T-helper 2 cell treated with Interferon-gamma antibody and Interleukin-4, amounts not matched to agents 5 μg/mL and 100 μg/mL, for 36 hours (primary cell): ENCODE measurements around the gene DGUOK.
"Not testable (repeated sequence)": the region's sequence is repeated elsewhere in the genome, so short reads cannot be mapped to it uniquely, and the experiment has no call there.

Experiments used
- DNase-seq: peaks from one replicate; pipeline ENCODE4 v3.0.0; 2021; ENCODE audit warnings: low spot score
- H3K27ac Mint-ChIP-seq: one replicate; pipeline ENCODE4 v1.8.0; 2021; ENCODE audit warnings: mild to moderate bottlenecking, mixed read lengths
- H3K27me3 Mint-ChIP-seq: one replicate; pipeline ENCODE4 v1.8.0; 2021; ENCODE audit warnings: low read depth, mixed read lengths
- H3K36me3 Mint-ChIP-seq: one replicate; pipeline ENCODE4 v1.8.0; 2021; ENCODE audit warnings: low read depth, mixed read lengths
- H3K4me1 Mint-ChIP-seq: one replicate; pipeline ENCODE4 v1.8.0; 2021; ENCODE audit warnings: low read depth, mixed read lengths
- H3K4me3 Mint-ChIP-seq: one replicate; pipeline ENCODE4 v1.8.0; 2022; ENCODE audit warnings: mild to moderate bottlenecking, moderate library complexity, mixed read lengths
- H3K9me3 Mint-ChIP-seq: one replicate; pipeline ENCODE4 v1.8.0; 2021; ENCODE audit warnings: mixed read lengths

The DGUOK gene

DNA sequence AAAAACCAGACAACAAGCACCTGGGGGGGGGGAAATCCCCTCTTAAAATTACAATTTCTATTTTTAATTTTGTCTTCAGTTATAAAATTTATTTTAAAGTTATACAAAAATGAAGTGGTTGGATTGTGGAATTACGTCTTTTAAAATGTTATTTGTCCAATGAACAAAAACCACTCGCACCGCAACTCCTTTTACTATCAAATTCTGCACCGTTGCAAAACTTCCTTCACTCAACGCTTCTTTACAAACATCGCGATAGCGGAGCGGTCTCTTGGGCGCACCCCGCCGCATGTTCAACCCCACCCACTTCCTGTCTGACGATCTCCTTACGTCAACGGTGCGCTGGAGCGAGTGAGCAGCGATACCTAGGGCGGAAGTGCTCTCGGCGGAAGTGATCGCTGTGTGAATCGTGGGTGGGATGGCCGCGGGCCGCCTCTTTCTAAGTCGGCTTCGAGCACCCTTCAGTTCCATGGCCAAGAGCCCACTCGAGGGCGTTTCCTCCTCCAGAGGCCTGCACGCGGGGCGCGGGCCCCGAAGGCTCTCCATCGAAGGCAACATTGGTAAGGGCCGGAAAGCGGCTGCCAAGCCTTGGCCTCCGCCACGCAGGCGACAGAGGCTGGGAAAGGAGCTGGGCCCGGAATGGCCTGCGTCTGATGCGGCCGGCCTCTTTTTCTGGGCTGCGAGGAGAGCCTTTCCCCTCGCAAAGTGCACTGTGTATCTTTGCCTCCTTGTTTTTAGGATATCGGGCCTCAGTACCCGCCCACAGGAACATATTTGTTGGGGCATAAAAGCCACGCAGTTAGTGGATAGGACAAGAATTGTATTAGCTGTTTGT lies at the start of gene DGUOK:
Gene DGUOK (plus strand): TSS at position 388 of the 835 bp plus-strand sequence. CDS start 31 bp downstream, at position 419.
- Mint-ChIP-seq H3K4me1 (peaks cover 51% of the 10 kb centered on the region), H3K4me3 (peak within 1 kb of the TSS; percentile 94), H3K27ac (peak within 1 kb of the TSS; percentile 97), H3K36me3 (peaks cover 20% of the 10 kb centered on the region), H3K9me3 (no peaks in the 10 kb centered on the region), H3K27me3 (no peaks in the 10 kb centered on the region)
- DNase-seq, result peak; percentile 98

DNA sequence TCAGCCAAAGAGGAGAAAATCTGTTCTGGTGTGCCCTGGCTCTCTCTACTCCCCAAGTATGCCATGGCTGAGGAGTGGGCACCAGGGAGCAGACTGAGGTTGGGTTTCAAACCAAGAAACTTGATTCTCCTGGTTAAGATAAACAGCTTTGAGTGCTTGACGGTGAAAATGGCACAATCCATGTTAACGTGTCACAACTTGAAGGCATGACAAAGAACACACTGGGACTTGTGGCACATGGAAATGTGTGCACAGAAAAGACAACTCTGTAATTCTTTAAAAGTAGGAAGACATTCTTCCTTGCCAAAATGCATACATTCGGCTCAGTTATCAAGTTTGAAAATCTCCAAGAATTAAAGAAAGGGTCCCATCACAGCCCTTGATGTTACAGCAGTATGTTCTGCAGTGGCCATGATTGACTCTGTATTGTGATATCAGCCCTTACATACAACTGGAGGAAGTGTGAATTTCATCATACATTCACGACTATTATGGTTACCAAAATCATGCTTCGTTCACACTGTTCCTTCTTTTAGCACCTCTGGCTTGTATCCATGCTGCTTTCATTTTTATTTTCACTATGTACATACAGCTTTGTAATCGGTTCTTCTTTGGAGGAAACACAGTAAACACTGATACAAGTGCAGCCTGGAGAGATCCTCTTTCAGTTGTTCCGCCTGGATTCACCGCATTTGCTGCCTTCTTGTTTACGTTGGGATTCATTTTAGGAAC lies 49.4 kb upstream of the DGUOK start:
- DNase-seq, result no peak
- Mint-ChIP-seq H3K27me3 (peaks cover 2% of the 10 kb centered on the region), H3K27ac (no peak overlapping the region), H3K36me3 (peaks cover 3% of the 10 kb centered on the region), H3K4me1 (peaks cover 13% of the 10 kb centered on the region), H3K4me3 (no peak overlapping the region), H3K9me3 (no peaks in the 10 kb centered on the region)

DNA sequence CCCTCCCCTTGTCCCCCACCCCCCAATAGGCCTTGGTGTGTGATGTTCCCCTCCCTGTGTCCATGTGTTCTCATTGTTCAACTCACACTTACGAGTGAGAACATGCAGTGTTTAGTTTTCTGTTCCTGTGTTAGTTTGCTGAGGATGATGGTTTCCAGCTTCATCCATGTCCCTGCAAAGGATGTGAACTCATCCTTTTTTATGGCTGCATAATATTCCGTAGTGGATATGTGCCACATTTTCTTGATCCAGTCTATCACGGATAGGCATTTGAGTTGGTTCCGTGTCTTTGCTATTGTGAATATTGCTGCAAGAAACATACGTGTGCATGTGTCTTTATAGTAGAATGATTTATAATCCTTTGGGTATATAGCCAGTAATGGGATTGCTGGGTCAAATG lies 48.7 kb upstream of the DGUOK start:
- not testable (repeated sequence) for H3K4me3 Mint-ChIP-seq, H3K36me3 Mint-ChIP-seq

DNA sequence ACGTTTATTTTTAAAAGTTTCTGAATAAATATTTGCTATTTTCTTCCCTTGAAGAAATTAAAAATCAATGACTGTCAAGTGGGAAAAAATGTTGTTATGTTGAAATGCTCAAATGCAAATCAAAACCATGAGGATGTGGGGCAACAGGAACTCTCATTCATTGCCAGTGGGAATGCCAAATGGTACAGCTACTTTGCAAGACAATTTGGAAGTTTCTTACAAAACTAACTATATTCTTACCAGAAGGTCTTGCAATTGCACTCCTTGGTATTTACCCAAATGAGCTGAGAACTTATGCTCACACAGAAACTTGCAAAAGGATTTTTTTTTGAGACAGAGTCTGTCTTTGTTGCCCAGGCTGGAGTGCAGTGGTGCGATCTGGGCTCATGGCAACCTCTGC lies 41.3 kb upstream of the DGUOK start:
- no peak for DNase-seq
- no peaks in the 10 kb centered on the region for H3K36me3 Mint-ChIP-seq
- no peaks in the 10 kb centered on the region for H3K9me3 Mint-ChIP-seq
- no peak overlapping the region for H3K27ac Mint-ChIP-seq
- no peak overlapping the region for H3K4me3 Mint-ChIP-seq
- H3K27me3 Mint-ChIP-seq, result peaks cover 2% of the 10 kb centered on the region
- H3K4me1 Mint-ChIP-seq, result peaks cover 13% of the 10 kb centered on the region

More for the DNA sequence above, 48.7 kb upstream of the DGUOK start:
- not testable (repeated sequence) for DNase-seq, H3K27me3 Mint-ChIP-seq, H3K27ac Mint-ChIP-seq, H3K9me3 Mint-ChIP-seq
- H3K4me1 Mint-ChIP-seq, result peaks cover 13% of the 10 kb centered on the region

DNA sequence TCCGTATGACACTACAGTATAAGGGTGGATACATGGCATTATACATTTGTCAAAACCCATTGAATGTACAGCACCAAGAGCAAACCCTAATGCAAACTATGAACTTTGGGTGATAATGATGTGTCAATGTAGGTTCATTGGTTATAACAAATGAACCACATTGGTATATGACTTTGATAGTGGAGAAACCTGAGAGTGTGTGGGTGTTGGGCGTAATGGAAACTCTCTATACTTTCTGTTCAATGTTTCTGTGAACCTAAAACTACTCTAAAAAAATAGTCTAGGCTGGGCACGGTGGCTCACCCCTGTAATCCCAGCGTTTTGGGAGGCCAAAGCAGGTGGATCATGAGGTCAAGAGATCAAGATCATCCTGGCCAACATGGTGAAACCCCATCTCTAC lies 40.3 kb upstream of the DGUOK start:
- Mint-ChIP-seq H3K27ac (no peak overlapping the region), H3K9me3 (no peaks in the 10 kb centered on the region), H3K36me3 (no peaks in the 10 kb centered on the region), H3K27me3 (peaks cover 2% of the 10 kb centered on the region), H3K4me1 (peaks cover 13% of the 10 kb centered on the region), H3K4me3 (no peak overlapping the region)
- peak; percentile 71 for DNase-seq

DNA sequence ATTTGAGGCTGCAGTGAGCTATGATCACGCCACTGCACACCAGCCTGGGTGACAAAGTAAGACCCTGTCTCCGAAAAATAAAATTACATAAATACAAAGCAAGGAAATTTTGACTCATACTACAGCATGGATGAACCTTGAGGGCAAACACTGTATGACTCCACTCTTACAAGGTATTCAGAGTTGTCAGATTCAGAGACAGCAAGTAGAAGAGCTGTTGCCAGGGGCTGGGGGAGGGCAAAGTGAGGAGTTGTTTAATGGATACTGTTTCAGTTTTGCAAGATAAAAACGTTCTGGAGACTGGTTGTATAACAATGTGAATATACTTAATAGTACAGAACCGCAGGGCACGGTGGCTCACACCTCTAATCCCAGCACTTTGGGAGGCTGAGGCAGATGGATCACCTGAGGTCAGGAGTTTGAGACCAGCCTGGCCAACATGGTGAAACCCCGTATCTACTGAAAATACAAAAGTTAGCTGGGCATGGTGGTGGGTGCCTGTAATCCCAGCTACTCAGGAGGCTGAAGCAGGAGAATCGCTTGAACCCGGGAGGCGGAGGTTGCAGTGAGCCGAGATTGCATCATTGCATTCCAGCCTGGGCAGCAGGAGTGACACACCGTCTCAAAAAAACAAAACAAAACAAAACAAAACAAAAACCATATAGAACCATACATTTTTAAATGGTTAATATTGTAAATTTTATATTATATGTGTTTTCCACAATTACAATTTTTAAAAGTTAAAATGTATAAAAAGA lies 38.9 kb upstream of the DGUOK start:
- not testable (repeated sequence) for H3K36me3 Mint-ChIP-seq, H3K27ac Mint-ChIP-seq, DNase-seq, H3K27me3 Mint-ChIP-seq, H3K9me3 Mint-ChIP-seq, H3K4me3 Mint-ChIP-seq
- peaks cover 13% of the 10 kb centered on the region for H3K4me1 Mint-ChIP-seq

DNA sequence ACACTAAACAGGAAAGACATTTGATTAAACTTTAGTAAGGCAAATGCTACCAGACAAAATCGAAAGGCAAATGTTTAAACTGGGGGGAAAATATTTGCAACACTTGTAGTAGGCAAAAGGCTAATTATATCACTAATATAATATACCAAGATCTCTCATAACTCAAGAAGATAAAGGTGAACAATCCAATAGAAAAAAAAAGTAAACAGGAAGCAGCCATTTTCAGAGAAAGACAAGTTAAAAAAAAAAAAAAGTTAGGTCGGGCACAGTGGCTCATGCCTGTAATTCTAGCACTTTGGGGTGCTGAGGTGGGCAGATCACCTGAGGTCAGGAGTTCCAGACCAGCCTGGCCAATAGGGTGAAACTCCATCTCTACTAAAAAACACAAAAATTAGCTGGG lies 38.3 kb upstream of the DGUOK start:
- Mint-ChIP-seq H3K4me3 (no peak overlapping the region), H3K27ac (peak overlapping the region; percentile 43), H3K36me3 (no peaks in the 10 kb centered on the region), H3K4me1 (peaks cover 13% of the 10 kb centered on the region), H3K9me3 (no peaks in the 10 kb centered on the region), H3K27me3 (peaks cover 1% of the 10 kb centered on the region)
- DNase-seq, result no peak

DNA sequence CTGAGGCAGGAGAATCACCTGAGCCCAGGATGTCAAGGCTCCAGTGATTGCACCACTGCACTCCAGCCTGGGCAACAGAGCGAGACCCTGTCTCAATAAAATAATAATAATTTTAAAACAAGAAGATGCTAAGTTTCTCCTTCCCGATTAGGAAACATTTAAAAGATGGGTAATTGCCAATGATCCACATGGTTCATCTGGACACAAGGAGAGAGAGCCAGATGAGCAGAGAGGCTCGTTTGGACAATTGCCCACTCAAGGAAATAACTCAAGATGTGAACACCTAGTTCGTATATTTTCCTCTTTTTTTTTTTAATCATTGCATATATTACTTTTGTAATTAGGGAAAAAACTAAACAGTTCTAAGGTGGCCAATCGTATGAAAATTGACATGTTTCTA lies 37.5 kb upstream of the DGUOK start:
- Mint-ChIP-seq H3K4me1 (peaks cover 18% of the 10 kb centered on the region), H3K27me3 (no peaks in the 10 kb centered on the region), H3K4me3 (no peak overlapping the region), H3K36me3 (no peaks in the 10 kb centered on the region), H3K9me3 (no peaks in the 10 kb centered on the region), H3K27ac (no peak overlapping the region)
- no peak for DNase-seq

DNA sequence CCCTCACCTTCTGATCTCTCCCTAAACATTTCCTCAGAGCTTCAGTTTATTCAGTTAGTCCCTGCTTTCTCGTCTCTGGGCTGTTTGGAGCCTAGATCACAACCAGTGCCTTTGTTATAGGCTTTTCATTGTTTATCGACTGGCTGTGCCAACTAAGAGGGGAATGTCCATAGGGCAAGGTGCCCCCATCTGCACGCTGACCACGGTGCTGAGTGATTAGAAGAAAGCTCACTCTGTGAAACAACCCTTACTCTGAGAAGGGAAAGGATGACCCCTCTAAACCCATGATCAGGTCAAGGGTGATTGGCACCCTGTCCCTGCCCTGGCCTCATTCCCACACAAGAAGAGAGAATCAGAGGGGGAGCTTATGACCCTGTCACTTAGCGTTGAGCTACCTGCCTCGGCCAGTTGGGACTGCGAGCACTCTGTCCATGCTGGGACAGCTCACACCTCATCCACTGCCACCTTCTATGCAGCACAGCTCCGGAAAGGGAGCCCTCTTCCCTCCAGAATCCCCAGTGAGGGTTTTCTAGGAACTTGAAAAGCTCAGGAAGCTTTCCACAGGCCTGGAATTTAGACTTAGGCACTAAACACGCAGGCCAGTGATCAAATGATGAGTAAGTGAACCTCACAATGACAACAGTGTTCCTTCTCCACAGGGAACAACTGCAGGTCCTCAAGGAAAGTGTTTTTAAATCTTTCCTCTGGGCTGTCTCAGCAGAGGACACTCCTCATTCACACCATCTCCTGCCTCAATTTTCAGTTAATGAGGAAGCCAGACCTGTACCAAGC lies 36.2 kb upstream of the DGUOK start:
- Mint-ChIP-seq H3K4me3 (no peak overlapping the region), H3K27ac (no peak overlapping the region)
- no peak for DNase-seq

DNA sequence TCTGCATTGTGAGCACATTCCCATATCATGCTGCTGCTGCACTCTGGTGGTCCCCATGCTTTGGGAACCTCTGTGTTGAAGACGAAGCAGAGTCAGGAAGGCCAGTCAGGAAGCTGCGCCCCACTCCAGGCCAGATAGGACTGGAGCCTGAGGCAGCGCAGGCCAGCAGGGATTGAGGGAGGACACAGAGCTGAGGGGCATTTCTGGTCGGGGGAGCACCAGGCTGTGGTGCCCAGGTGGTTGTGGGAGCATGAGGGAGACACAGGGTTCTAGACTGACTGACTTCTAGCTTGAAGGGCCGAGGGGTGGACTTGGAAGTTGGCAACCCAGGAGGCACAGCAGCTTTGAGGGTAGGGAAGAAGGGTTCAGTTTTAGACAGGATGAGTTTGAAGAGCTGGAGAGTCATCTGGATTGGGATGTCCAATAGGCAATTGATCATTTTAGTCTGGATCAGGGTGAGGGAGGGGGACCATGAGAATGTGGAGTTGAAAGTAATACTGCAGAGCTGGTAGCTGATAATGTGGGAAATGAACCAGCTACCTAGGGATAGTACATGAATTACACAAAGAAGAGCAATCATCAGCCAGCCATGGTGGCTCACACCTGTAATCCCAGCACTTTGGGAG lies 35.3 kb upstream of the DGUOK start:
- Mint-ChIP-seq H3K27ac (no peak overlapping the region), H3K4me1 (peaks cover 26% of the 10 kb centered on the region), H3K4me3 (no peak overlapping the region), H3K27me3 (no peaks in the 10 kb centered on the region), H3K36me3 (no peaks in the 10 kb centered on the region), H3K9me3 (no peaks in the 10 kb centered on the region)
- DNase-seq, result no peak

More for the DNA sequence above, 36.2 kb upstream of the DGUOK start:
- peaks cover 24% of the 10 kb centered on the region for H3K4me1 Mint-ChIP-seq
- no peaks in the 10 kb centered on the region for H3K9me3 Mint-ChIP-seq
- H3K36me3 Mint-ChIP-seq, result no peaks in the 10 kb centered on the region
- H3K27me3 Mint-ChIP-seq, result no peaks in the 10 kb centered on the region

DNA sequence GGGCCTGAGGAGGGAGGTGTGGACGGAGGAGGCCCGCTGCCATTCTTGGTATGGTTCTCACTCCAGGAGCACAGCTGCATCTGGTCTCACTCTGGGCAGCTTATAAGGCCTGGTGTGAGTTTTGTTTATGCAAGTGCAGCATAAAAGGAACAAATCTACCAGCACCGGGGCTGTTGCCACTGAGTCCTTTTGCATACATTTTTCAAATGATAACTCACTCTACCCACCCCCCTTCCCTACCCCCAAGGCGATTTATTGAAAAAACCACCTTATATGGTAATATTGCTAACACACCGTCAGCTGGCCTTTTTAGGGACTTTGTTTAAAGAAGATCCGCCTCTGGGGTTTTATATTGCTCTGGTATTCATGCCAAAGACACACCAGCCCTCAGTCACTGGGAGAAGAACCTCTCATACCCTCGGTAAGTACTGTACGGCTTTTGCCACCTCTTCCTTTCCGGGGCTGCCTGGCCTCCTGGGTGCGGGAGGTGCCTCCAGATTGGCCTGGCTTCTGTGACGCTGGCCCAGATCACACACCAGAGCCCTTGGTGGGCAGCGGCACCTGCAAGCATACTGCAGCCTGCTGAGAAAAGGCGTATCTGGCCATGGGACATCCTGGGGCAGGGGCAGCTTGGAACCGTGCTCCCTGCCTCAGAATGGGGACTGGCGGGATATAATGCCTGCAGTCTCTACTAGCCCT lies 33.9 kb upstream of the DGUOK start, which contains the start of gene ACTG2:
Gene ACTG2 (plus strand): TSS at position 378 of the 699 bp plus-strand sequence. CDS start 8,304 bp downstream, outside the sequence.
- Mint-ChIP-seq H3K27ac (no peak within 1 kb of the TSS), H3K4me3 (no peak within 1 kb of the TSS), H3K36me3 (no peaks in the 10 kb centered on the region), H3K27me3 (no peaks in the 10 kb centered on the region), H3K4me1 (peaks cover 37% of the 10 kb centered on the region), H3K9me3 (no peaks in the 10 kb centered on the region)
- no peak for DNase-seq

DNA sequence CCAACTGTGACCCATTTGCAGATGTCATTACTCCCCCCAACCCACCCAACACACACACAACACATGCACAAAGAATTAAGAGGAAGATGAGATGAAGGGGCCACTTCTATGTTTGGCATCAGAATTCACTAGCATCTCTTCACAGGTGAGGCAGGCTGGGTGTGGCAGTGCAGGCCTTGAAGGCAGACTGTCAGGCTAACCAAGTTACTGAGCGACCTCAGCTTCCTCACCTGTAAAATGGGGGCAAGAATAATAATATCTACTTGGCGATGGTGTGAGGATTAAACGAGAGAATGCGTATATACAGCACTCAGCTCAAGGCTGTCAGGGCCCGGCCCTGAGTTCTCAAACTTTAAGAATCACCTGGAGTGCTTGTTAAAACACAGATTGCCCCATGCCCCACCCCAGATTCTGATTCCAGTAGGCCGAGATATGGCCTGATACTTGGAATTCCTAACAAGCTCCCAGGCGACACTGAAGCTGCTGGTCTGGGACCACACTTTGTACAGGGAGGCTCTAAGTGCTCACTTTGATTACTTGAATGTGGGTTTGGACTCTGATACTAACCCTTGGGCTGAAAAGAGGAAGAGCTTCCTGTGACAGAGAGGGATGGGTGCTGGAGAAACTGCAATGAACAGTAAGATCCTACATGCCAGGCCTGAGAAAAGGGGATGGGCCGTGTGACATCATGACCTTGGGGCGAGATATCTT lies 32.8 kb upstream of the DGUOK start:
- DNase-seq, result no peak
- Mint-ChIP-seq H3K27ac (no peak overlapping the region), H3K4me1 (peaks cover 32% of the 10 kb centered on the region), H3K27me3 (no peaks in the 10 kb centered on the region), H3K36me3 (no peaks in the 10 kb centered on the region), H3K4me3 (no peak overlapping the region), H3K9me3 (no peaks in the 10 kb centered on the region)
